HG03439 (cell line): Measurements from ENCODE around the gene ZC3H7B.
"Not testable (repeated sequence)": the region's sequence is repeated elsewhere in the genome, so short reads cannot be mapped to it uniquely, and the experiment has no call there.

Experiments
- ATAC-seq: cut with Tn5 transposase; IDR thresholded peaks from one replicate; pipeline ENCODE4 v1.9.1; 2021; ENCODE audit warnings: mild to moderate bottlenecking, moderate library complexity; ENCODE audit not compliant: unreplicated experiment

ZC3H7B gene, protein sequence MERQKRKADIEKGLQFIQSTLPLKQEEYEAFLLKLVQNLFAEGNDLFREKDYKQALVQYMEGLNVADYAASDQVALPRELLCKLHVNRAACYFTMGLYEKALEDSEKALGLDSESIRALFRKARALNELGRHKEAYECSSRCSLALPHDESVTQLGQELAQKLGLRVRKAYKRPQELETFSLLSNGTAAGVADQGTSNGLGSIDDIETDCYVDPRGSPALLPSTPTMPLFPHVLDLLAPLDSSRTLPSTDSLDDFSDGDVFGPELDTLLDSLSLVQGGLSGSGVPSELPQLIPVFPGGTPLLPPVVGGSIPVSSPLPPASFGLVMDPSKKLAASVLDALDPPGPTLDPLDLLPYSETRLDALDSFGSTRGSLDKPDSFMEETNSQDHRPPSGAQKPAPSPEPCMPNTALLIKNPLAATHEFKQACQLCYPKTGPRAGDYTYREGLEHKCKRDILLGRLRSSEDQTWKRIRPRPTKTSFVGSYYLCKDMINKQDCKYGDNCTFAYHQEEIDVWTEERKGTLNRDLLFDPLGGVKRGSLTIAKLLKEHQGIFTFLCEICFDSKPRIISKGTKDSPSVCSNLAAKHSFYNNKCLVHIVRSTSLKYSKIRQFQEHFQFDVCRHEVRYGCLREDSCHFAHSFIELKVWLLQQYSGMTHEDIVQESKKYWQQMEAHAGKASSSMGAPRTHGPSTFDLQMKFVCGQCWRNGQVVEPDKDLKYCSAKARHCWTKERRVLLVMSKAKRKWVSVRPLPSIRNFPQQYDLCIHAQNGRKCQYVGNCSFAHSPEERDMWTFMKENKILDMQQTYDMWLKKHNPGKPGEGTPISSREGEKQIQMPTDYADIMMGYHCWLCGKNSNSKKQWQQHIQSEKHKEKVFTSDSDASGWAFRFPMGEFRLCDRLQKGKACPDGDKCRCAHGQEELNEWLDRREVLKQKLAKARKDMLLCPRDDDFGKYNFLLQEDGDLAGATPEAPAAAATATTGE

DNA sequence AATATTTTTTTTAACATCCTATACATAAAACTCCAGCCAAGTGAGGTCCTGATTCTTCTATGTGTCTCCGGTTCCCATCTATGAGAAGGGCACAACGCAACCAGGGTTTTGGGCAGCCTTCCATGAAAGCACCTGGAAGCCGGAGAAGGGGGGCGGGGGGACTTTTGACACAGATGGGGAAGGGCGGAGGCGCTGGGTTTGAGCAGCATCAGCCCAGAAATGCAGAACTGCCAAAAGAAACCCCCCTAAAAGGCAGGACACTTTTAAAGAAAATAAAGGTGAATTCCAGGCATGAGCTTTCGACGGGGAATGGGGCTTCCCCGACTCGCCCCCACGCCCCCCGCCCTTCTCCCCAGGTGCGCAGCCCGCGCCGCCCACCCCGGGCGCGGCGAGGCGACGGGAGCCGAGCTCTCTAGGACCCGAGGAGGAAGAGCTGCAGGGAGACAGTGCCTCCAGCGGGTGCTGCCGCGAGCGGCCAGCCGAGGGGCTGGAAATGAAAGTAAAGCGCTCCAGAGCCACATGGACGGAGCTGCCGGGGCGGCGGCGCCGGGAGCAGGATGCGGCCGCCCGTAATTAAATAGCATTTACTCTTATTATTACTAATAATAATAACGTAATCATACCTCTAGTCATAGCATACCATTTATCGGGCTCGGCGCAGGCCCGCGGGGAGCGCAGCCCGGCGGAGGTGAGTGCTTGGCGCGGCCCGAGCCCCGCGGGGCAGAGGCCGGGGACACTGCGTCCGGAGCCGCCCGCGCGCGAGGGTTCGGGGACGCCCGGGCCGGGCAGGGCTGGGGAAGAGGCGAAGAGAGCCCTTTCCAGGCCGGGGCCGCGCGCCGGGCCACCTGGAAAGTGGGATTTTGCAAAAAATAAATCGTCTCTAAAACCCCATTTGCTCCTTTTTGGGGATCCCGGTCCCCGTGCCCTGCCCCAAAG, at the start of gene ZC3H7B:
Gene ZC3H7B, plus strand, starts transcription at position 441 of the 936 bp plus-strand sequence. CDS start 19,136 bp downstream, outside the sequence.
- ATAC-seq = peak; percentile 90

DNA sequence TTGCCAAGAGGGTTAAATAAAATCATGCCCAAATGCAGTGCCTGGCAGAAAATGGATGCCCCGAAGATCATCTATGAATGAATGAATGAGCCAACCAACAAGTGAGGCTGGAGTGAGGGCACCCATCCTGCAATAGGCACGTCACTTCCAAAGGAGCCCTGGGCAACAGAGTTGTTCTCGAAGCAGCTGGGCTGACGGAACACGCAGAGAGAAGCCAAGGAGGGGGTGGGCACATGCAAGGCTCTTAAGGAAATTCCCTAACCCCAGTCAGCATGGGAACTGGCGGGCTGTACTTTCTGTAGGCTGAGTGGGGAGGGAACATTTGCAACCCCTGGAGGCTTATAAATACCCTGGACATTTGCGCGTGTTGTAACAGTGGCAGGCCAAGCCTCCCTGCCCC, 49.0 kb upstream of the ZC3H7B start:
- no peak for ATAC-seq

DNA sequence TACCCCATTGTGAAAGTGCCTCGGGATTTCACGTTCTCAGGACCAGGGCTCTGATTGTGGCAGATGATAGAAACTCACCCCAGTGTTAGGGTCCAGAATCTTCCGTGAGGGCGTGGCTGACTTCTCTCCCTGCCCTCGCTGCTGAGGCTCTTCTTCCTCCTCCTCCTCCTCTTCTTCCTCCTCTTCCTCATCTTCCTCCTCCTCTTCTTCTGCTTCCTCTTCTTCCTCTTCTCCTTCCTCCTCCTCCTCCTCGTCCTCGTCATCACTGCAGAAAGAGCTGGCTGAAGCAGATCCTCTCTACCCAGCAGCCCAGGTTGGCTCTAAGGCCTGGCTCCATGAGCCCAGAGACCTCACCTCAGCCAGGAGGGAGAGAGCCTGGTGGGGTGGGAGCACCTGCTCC, 47.1 kb upstream of the ZC3H7B start:
- ATAC-seq = no peak

DNA sequence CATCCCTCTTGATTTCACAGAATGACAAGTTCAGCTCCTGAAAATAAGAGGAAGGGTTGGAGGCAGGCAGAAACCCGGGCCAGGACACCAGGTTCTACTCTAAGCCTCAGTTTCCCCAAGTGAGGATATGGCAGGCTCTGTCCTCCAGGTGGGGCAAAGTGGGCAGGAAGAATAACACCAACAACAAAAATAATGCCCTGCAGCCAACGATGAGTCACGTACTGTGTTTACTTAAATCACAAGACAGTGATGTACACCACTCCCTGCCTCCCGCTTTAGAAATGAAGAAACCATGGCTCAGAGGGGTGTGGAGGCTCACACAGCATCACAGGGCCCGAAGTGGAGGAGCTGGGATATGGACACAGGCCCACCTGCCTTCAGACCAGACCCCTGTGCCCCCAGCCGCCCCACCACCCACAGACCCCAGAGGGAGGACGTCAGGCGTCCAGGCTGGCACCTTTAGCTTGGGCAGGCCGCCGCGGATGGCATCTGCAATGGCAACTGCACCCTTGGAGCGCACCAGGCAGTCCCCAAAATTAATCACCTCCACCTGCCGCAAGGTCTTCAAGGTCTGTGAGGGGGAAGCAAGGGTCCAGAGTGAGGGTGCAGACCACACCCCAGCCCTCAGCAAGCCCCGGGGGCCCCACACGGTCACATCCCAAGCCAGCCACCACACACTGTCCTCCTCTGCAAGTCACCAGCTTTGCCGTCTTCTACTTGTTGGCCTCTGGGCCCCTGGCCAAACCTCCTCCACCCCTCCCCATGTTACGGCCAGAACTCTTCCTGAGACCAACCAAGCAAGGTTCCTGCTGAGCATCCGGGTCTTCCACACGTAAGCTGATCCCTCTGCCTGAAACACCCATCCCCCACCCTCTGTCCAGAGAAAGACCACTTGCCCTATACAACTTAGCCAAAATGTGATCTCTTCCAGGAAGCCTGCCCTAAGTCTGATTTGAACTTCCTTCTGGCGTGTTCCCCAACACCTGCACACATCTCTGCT, 44.8 kb upstream of the ZC3H7B start:
- no peak for ATAC-seq

DNA sequence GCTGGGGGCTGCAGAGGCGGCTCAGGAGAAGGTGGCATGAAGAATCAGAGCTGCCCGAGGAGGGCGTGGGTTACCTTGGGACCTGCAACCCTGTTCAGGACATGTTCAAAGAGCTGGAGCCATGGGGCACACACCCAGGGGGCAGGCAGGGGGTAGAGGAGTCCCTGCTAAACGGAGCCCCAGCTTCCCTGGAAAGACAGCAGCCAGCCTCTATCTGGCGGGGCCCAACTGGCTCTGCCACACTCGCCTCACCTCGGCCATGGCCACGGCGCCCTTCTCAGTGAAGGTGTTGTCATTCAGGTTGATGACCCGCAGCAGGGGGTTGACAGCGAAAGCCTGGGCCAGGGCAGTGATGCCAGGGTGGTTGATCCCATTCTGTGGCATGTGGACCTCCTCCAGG, 43.6 kb upstream of the ZC3H7B start:
- ATAC-seq = no peak

DNA sequence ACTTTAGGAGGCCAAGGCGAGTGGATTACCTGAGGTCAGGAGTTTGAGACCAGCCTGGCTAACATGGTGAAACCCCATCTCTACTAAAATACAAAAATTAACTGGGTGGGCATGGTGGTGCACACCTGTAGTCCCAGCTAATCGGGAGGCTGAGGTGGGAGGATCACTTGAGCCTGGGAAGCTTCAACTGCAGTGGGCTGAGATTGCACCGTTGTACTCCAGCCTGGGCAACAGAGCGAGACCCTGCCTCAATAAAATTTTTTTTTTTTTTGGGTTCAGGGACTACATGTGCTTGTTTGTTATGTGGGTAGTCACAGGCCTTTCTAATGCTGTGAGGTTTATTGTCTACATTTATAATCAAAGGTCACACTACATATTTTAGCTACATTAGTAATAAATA, 41.6 kb upstream of the ZC3H7B start:
- ATAC-seq = not testable (repeated sequence)

DNA sequence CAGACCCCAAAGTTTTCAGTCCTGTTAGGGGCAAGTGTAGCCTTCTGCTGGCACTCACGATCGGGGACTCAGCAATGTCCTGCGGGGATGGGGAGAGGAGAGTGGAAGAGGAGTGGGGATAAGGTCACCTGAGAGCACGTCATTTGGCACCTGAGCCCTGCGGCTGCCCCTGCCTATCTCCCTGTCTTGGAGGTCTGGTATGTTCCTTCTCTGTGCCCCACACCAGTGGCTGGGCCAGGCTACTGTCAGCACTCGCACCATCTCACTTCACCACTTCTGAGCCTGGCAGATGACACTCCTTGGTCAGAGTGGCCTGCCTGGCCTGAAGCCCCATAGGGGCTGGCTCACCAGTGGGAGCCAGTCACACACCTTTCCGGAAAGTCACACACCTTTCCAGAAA, 40.5 kb upstream of the ZC3H7B start:
- ATAC-seq = no peak

DNA sequence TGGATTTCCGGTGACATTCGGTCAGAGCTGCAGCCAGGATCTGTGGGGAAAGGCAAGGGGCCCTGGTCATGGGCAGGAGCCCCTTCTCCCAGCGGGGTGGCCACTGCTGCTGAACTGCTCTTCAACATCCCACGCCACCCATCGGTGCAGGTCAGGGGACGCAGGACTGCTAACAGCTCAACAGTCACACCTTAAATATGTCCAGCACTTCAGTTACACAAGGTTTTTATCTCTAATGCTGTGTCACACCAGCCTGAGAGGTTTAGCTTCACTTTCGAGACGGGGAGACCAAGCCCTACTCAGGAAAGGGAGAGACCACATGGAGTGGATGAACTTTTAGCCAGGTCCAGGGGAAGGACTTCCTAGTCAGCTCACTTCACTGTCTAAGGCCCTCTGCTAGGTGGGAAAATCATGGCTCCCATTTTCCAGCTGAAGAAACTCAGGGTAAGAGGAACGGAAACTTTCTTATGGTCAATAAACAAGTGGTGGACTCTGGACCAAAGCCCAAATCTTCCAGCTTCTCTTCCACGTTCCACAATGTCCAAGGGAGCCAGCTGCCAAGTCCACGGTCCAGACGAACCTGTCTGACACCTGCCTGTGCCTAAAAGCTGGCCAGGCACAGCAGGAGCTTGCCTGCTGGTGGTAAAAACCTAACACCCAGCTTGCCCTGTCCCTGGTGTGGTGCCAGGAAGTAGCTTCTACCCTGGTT, 39.6 kb upstream of the ZC3H7B start:
- no peak for ATAC-seq

DNA sequence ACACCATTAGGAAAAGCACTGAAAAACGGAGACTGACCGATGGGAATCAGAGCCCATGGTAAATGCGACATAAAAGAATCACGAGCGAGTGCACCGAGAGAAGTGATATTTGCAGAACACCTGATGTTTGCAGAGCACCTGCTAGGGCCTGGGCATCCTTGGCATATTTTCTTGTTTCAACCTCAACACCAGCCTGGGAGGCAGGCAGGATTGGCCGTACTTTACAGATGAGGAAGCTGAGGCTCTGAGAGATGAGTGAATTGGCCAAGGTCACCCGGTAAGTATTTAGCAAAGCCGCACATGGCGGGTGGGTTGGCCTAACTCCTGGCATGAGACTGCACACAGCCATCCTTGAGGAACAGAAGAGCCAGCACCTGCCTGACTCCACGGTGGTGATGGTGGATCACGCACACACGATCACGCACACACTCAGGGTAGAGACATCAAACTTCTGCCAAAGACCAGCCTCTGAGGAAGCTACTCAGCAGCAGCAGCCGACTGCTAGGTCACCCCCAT, 39.0 kb upstream of the ZC3H7B start:
- no peak for ATAC-seq

DNA sequence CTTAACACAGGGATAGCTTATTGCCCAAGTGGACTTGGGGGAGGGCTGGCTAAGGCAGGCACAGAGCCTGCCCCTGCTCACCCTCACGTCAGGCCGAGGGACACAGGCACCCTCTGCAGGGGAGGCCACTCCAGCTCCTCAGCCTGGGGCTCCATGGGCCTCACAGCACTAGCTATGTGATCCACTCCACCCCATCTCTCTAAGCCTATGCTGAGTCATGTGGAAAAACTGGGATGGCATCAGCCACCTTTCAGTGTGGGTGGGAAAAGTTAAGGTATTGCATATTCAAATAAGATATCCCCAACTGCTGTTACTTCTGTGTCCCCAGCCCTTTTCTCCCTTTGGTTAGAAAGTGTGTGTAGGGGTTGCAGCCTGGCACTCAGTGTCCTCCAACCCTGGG, 37.6 kb upstream of the ZC3H7B start:
- ATAC-seq = no peak

DNA sequence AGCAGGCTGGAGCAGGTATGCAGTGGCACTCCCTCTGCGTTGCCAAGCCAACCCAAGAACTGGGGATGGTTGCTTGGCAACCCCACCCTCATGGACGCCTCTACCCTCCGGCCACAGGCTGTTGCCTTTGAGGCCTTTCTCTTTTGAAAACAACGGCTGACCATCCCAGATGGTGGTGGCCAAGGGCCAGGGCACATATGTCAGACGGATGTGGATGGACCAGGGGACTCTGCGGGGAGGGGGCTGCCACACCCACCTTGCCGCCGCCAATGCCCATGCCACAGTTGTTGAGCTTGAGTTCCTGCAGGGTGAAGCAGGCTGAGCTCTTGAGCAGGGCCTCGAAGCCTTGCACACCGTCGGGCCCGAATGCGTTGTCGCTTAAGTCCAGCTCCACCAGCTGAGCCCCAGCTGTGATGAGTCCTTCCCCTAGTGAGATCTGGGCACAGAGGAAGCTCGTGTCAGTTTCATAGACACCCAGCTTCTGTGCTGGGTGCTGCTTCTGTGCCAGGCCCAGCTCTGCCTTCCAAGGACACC, 36.9 kb upstream of the ZC3H7B start:
- no peak for ATAC-seq

DNA sequence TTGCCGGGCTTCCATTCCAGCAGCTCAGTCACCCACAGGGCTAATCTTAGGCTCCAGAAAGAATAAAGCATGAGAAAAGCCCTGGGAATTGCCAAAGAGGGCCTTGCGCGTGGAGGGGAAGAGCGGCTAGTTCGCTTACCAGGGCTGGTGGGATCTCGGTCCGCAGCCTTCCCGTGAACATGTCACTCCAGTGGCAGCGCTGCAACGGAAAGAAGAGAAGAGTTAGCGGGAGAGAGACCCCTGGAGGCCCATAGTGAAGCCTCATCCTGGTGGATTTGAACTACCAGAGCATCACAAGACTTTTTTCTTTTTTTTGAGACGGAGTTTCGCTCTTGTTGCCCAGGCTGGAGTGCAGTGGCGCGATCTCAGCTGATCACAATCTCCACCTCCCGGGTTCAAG, 33.4 kb upstream of the ZC3H7B start:
- ATAC-seq = no peak

DNA sequence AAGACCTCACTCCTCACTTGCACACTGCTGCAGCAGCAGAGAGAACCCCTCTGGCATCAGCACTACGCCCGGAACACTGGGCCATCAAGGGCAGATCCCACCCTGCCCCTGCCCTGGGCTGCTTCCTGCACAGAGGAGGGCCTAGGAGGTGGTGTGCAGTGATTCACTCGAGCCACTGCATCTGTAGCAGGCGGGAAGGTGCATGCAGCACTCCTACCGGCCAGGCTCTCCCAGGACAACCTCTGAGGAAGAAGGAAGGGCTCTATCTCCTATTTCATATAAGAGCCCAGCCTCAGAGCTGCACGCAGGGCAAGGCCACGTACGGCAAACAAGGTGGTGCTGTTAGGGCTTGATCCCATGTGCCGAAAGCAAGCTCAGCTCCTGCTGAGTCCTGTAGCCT, 29.5 kb upstream of the ZC3H7B start:
- no peak for ATAC-seq

DNA sequence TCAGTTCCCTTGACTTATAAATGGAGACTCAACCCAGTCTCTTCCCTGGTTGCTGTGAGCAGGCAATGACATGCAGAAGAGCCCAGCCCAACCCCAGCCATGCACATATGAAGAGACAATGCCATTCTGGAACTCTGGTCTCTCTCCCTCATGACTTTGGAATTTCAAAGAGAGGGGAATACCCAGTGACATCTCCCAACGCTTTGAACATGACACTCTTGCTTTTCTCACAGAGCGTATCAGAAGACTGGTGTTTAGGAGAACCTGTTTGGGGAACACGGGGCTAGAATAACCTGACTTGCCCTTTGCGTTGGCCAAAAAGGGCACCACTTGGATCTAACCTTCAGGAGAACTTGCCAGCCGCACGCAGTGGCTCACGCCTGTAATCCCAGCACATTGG, 28.2 kb upstream of the ZC3H7B start:
- ATAC-seq = no peak

DNA sequence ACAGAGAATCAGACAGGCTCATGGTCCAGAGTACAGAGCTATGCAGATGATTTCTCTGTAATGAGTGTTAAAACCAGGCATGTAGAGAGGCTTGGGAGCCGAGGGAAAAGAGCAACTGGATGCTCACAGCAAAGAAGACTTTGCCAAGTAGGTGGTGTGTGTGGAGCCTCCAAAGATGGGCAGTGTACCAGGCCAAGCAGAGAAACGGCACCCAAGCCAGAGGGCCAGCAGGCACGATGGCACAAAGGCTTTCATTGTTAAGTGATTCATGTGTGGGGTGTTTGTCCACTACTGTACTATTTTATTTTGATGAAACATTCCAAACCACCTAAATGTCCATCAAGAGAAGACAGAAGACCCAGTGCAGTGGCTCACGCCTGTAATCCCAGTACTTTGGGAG, 26.5 kb upstream of the ZC3H7B start:
- no peak for ATAC-seq

DNA sequence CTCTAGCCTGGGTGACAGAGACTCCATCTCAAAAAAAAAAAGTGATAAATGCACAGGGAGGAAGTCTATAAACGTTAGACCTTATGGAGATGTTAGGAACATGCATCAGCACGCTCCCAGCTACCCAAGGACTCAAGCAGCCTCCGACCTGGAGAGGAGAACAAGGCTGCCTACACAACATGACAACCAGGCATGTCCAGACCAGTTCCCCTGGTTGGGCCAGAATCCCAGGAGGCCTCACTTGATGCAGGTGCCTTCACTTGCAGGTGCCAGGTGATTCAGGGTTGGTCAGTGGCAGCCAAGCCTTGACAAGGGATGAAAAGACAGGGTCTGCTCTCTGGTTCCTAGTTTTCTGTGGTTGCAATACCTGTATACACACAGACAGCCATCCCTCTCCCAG, 21.3 kb upstream of the ZC3H7B start:
- no peak for ATAC-seq

DNA sequence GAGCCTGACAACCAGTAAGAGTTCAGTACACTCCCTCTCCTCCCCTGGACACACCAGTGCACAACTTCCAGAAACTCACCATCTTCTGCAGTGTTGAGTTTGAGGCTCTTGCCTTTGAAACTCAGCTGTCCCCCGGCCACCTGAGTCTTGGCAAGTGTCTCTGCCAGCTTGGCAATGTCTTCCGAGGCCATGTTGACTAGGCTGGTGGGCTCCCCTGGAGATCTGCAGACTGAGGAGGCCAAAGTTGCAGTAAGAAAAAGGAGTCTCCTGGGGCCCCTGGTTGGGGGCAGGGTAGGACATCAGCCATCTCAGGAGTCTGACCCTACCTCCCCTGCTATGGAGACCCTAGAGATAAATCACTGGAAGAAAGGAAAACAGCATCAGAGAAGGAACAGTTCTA, 20.5 kb upstream of the ZC3H7B start:
- ATAC-seq = no peak

DNA sequence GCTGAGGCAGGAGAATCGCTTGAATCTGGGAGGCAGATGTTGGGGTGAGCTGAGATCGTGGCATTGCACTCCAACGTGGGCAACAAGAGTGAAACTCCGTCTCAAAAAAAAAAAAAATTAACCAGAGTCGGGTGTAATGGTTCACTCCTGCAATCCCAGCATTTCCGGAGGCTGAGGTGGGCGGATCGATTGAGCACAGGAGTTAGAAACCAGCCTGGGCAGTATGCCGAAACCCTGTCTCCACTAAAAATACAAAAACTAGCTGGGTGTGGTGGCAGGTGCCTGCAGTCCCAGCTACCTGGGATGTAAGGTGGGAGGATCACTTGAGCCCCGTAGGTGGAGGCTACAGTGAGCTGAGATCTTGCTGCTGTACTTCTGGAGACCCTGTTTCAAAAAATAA, 16.9 kb upstream of the ZC3H7B start:
- ATAC-seq = no peak

DNA sequence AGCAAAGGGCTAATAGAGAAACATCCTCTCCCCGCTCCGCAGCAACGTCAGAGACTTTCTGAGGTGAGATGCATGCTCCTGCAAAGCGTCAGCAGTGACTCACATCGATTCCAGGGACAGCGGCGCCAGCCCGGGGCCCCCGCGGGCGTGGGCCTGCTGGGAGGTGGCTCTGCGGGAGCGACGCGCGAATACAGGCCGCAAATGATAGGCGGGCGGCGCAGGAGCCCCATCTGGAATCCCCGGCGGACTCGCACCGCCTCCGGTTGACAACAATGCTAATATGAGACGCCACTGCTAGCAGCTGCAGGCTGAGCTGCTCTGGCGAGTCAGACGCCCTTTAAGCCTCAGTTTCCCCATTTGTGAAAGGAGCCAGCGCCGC, 15.9 kb upstream of the ZC3H7B start:
- ATAC-seq = peak; percentile 13
